Subcutaneous adipose tissue (tissue), 4 donors: Measurements from ENCODE around the gene NEU1. TPM values are rescaled to one million over a fixed set of nuclear protein-coding genes. Genes with fewer than 3 reads are reported as not detected.

Experiments used
- total RNA-seq, 4 donors: library from RNA; depleted of rRNA; stranded (reverse); fragments of >200 nt; gene quantifications; one replicate each; pipeline ENCODE4 v1.1.0, GENCODE V29; 2016
- TF ChIP-seq, protein P1 (sequence below): fragments of 450-650 bp; IDR thresholded peaks from one replicate; pipeline ENCODE4 v1.5.1; 2016; ENCODE audit warnings: low read depth, mild to moderate bottlenecking, control low read depth, antibody characterized with exemption, moderate library complexity

The NEU1 gene
- total RNA-seq, 4 donors from 2014 or later: 24.9 to 46.6 (median 40.2) TPM

DNA sequence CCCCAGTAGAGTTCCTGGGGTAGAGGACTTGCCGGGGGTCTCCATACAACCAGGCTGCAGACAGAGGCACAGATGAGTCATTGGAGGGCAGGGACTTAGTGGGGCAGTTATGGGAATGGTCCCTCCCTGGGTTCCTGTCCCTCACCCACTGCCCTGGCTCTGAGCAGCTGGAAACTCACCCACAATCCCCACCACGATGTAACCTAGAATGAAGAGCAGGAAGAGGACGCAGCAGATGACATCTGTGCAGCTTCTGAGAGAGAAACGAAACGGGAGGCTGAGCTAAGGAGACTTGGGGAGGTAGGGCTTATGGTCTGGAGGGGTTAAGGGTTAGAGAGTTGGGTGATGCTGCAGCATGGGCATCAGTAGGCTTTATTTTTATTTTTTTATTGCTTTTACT lies 13.3 kb upstream of the NEU1 start:
- TF ChIP-seq, protein P1, sequence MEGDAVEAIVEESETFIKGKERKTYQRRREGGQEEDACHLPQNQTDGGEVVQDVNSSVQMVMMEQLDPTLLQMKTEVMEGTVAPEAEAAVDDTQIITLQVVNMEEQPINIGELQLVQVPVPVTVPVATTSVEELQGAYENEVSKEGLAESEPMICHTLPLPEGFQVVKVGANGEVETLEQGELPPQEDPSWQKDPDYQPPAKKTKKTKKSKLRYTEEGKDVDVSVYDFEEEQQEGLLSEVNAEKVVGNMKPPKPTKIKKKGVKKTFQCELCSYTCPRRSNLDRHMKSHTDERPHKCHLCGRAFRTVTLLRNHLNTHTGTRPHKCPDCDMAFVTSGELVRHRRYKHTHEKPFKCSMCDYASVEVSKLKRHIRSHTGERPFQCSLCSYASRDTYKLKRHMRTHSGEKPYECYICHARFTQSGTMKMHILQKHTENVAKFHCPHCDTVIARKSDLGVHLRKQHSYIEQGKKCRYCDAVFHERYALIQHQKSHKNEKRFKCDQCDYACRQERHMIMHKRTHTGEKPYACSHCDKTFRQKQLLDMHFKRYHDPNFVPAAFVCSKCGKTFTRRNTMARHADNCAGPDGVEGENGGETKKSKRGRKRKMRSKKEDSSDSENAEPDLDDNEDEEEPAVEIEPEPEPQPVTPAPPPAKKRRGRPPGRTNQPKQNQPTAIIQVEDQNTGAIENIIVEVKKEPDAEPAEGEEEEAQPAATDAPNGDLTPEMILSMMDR: no peak

DNA sequence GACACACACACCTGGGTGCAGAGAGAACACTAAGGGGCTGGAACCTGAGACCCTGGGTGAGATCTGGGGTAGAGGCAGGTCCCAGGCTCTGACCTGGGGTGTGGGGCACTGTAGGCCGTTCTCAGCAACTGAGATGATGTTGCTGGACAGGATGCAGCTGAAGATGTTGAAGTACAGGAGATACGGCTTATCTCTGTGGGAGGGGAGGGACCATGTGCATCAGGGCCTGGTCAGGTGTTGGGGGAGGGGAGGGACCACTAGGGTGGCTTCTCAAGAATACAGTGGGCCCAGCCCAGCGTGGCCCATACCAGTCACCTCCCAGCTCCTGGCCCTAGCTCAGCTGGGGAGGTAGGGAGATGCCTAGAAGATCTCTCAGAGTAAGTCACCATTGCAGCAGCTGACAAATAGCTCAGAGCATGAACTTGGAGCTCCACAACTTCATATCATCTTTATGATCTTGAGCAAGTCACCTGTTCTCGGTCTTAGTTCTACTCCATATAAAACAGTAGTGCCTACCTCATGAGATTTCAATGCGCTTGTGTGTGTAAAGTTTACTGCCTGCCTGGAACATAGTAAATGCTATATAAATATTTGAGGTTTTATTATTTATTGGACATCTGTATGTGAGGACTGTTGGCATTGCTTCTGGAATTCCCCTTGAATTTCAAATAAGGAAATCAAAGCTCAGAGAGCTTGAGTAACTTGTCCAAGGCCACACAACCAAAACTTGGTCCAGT lies 12.4 kb upstream of the NEU1 start:
- TF ChIP-seq, protein P1: no peak

DNA sequence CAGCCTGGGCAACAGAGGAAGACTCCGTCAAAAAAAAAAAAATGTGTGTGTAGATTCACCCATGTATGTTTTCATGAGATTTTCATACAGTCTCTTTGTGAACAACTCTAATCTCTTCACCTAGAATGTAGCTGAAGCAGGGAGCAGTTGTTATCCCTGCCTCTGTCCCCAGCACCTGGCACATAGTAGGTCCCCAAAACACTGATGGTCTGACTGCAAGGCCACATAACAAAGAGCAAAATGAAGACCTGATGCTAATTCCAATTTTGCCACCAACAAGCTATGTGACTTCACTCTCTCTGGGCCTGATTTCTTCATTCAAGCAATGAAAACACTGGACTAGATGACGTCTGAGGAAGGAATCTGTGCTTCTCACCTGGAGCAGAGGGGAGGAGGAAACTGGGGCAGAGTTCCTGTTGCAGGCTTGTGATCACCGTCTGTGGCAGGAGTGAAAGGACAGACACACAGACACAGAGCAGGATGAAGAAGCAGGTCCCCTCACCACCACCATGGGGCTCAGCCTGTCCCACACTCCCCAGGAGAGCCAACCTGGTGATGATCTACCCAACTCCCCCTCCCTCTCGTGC lies 11.6 kb upstream of the NEU1 start:
- TF ChIP-seq, protein P1: no peak

DNA sequence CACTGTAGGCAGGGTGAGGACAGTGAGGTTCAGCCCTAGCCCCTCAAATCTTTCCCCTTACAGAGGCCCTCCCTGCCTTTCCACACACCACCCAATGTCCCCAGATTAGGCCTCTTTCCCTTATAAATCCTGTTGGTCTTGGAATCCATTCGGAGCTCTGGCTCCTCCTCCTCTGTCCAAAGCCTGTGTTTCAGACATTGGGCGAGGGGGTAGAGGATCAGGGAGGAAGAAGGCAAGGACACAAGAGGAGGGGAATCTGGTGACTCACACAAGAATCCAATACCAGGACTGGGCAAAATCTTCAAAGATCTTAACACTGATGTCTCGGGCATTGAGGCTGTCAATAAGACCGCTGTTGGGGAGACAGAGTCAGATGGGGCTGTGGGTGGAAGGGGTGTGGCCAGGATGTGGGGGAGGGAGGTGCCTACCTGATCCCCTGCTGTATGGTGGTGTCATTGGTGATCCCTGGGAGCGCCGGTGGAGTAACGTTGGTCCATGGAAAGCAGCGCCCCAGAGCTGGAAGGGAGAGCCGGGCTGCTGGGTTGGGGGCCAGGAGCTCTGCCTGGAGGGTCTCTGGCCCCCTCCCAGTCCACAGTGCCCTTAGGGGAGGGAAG lies 8.5 kb upstream of the NEU1 start:
- TF ChIP-seq, protein P1: no peak

DNA sequence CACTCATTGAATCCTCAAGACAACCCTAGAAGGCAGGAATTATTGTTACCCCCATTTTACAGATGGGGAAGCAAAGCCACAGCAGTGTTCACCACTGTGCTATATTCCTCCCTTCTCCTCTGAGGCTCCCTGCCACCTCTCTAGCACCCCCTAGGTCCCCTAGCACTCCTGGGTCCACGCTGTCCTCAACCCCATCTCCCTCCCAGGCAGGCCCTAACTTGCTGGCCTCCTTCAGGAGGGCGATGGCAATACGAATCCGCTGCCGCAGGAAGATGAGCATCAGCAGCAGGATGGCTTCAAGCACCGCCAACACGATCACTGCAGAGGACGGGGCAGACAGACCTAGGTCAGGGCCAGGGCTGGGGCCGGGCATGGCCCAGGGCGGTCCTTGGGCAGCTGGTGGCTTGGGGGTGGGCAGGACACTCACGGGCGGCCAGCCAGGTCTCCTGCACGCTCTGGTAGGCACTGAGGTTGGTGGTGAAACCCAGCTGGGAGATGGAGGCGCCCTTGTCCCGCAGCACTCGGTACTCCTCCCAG lies 7.8 kb upstream of the NEU1 start:
- TF ChIP-seq, protein P1: no peak

DNA sequence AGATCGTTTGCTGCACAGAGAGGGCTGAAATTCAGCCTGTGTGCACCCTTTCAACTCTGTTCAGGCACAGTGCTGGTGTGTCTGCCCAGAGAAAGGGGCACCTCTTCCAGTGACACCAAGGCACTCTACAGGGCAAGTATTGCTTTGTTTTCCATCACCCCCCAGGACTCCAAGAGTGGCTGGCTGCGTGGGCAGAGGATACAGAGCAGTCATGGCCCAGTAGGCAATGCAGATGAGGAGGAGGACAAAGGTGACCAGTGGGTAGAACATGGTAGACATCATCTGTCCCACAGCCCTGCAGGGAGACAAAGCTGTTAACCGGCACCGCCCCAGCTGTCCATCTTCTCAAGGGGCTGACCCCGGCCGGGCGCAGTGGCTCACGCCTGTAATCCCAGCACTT lies 6.7 kb upstream of the NEU1 start:
- TF ChIP-seq, protein P1: no peak
